ENCODE measurements around the gene SLC16A12. TPM values are rescaled to one million over a fixed set of nuclear protein-coding genes. Genes with fewer than 3 reads are reported as not detected.

SLC16A12 gene
- total and polyA plus RNA-seq, 2 of the 13 experiments (the other 11 are each of a cell fraction or from before 2014, with no cell fraction given): 0.02 TPM; not detected in 1

- Histone ChIP-seq H3K9me3 (ENCODE audit: low read length) (no peaks in the 10 kb centered on the region), H3K4me3 (replicated peaks in 1 of 3; ENCODE audit: insufficient read depth in 1 of 3, low read depth in 2 of 3, low read length in 3 of 3) (peak overlapping the region in 1 of 3 experiments; percentile 48; a peak in 1 of 6 replicates), H3K27ac (ENCODE audit: extremely low read length, insufficient read depth, low read length) (no peak overlapping the region), H3K4me2 (ENCODE audit: low read depth, low read length) (no peak overlapping the region), H2AFZ (ENCODE audit: low read length) (no peak overlapping the region), H4K20me1 (ENCODE audit: insufficient read depth, low read length) (no peaks in the 10 kb centered on the region), H3K79me2 (ENCODE audit: insufficient read depth, low read length) (no peaks in the 10 kb centered on the region), H3K9ac (ENCODE audit: insufficient read depth, low read depth, low read length) (no peak overlapping the region), H3K27me3 (ENCODE audit: control insufficient read depth in 1 of 2, insufficient read depth in 2 of 2, low read length in 2 of 2) (peaks cover 0 to 24% of the 10 kb centered on the region in 2 experiments; a peak in 4 of 5 replicates), H3K36me3 (replicated peaks in 1 of 2; ENCODE audit: control insufficient read depth in 1 of 2, insufficient read depth in 2 of 2, low read length in 2 of 2) (no peaks in the 10 kb centered on the region), H3K4me1 (ENCODE audit: insufficient read depth, low read length) (no peaks in the 10 kb centered on the region)
- ATAC-seq: no peak
- BruUV-seq (replicated peaks): no TSS peak
- no peak for TF ChIP-seq ZHX1 (CRISPR knock-in tag; IDR thresholded peaks at IDR 0.05; ENCODE audit: low read depth)
- no peak for TF ChIP-seq ARHGAP35 (CRISPR knock-in tag; IDR thresholded peaks at IDR 0.05; ENCODE audit: borderline replicate concordance)
- no peak for TF ChIP-seq LCORL (IDR thresholded peaks at IDR 0.05)
- TF ChIP-seq LCORL (CRISPR knock-in tag; IDR thresholded peaks at IDR 0.05): no peak
- TF ChIP-seq DR1 (CRISPR knock-in tag; IDR thresholded peaks at IDR 0.05): no peak
- TF ChIP-seq ZBTB8A (CRISPR knock-in tag; IDR thresholded peaks at IDR 0.05; ENCODE audit: borderline replicate concordance, low read depth): no peak
- TF ChIP-seq ZNF83 (CRISPR knock-in tag; IDR thresholded peaks at IDR 0.05; ENCODE audit: borderline replicate concordance): no peak
- no peak for TF ChIP-seq ZNF883 (CRISPR knock-in tag; IDR thresholded peaks at IDR 0.05; ENCODE audit: not compliant biosample characterization)
- TF ChIP-seq POGZ (CRISPR knock-in tag; IDR thresholded peaks at IDR 0.05): no peak
- no peak for TF ChIP-seq GMEB1 (CRISPR knock-in tag; IDR thresholded peaks at IDR 0.05; ENCODE audit: borderline replicate concordance)
- no peak for TF ChIP-seq ELF4 (CRISPR knock-in tag; IDR thresholded peaks at IDR 0.05; ENCODE audit: borderline replicate concordance)
- in situ Hi-C loops (cut with HindIII; ENCODE audit: extremely low pct_ligation_motif_present, low pct_unique_long_range_greater_than_20kb): no loop called here
- ChIA-PET POLR2A (no interaction called here), CTCF (ENCODE audit: low intra/inter-chr PET ratio, low total read pairs) (no interaction called here)
- WGBS (ENCODE audit: low lambda C conversion rate): 46% methylated on average over 8 of the region's 8 CpGs
- DNase-seq (ENCODE audit: low spot score): no peak
- intact Hi-C loops (cut with micrococcal nuclease; ENCODE audit: unreplicated experiment): no loop called here
- FAIRE-seq: no peak
Measured at GRCh38 chr10:89534826-89535166, 598 bp downstream of the SLC16A12 start.
